ENCODE data around the gene TULP4. TPM values are rescaled to one million over a fixed set of nuclear protein-coding genes. Genes with fewer than 3 reads are reported as not detected.
A peak's percentile ranks its signal among the peaks of the same experiment; 100 is the strongest.

TULP4 gene
- total RNA-seq, 1 donor from 2014 or later = 63.0 TPM

DNA sequence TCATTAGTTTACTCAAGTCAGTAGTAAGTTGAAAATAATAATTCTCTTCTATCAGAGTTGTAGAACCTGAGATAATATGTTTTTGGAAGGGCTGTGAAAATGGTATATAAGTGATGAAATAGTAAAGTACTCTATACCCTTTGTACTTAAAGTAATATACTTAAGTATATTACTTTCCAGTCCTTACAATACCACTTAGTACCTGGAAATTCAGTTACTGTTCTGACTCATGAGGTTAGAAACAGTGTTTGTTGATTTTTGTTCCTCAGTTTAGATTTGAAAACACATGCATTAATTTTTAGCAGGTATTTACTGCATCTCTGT, 10.1 kb downstream of the TULP4 start:
- no peak for DNase-seq
- CTCF ChIA-PET = no interaction called here
- peaks cover 79% of the 10 kb centered on the region for H3K4me1 Mint-ChIP-seq
- H3K36me3 Mint-ChIP-seq (ENCODE audit: low read depth) = peaks cover 10% of the 10 kb centered on the region
- intact Hi-C loops (cut with micrococcal nuclease) = loop anchor here (10.0 kb wide), 1 partner anchor 48 kb away; no protein-coding TSS in a partner anchor
- ATAC-seq (ENCODE audit: low read depth) = no peak
- H3K4me3 Mint-ChIP-seq = no peak overlapping the region
- TF ChIP-seq, protein P1, sequence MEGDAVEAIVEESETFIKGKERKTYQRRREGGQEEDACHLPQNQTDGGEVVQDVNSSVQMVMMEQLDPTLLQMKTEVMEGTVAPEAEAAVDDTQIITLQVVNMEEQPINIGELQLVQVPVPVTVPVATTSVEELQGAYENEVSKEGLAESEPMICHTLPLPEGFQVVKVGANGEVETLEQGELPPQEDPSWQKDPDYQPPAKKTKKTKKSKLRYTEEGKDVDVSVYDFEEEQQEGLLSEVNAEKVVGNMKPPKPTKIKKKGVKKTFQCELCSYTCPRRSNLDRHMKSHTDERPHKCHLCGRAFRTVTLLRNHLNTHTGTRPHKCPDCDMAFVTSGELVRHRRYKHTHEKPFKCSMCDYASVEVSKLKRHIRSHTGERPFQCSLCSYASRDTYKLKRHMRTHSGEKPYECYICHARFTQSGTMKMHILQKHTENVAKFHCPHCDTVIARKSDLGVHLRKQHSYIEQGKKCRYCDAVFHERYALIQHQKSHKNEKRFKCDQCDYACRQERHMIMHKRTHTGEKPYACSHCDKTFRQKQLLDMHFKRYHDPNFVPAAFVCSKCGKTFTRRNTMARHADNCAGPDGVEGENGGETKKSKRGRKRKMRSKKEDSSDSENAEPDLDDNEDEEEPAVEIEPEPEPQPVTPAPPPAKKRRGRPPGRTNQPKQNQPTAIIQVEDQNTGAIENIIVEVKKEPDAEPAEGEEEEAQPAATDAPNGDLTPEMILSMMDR (IDR thresholded peaks at IDR 0.05) = no peak
- POLR2A ChIA-PET = no interaction called here
- no peaks in the 10 kb centered on the region for H3K27me3 Mint-ChIP-seq
- H3K27ac Mint-ChIP-seq = no peak overlapping the region
- H3K9me3 Mint-ChIP-seq = no peaks in the 10 kb centered on the region

DNA sequence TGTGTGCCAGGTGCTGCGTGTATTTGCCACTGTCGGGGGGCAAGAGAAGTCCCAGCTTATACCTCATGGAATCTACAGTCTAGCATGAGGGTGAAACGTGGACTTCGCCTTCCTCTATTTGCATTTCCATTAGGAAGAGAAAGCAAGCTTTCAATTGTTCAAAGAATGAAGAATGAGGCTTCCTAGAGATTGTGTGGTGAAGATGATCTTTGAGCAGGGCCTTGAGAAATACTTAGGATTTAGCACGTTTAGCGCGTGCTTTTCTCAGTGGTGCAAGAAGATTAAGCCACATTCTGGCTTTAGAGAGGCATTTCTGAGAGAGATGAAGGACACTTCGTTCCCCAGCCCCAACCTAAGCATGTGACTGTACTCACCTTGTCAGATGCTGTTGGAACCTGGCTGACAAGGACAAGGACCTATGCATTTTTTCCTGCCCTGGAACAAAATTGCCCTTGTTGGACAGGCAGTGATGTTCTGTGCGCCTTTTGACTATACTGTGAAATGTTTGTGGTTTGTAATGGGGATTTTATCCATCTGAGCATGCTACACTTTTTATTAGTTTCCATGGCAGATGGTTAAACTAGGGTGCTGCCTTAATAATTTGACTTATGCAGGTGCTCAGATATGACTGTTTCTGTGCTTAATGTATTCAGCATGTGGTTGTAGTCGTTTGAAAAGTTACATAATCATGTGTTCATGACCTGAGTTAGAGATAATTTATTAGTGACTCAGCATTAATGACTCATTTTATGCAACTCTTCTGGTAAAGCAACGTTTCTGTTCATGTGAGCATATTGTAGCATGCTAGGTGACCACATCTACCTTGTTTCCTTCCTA, 10.7 kb downstream of the TULP4 start:
- Mint-ChIP-seq H3K9me3 (no peaks in the 10 kb centered on the region), H3K36me3 (ENCODE audit: low read depth) (peaks cover 10% of the 10 kb centered on the region), H3K4me1 (peaks cover 79% of the 10 kb centered on the region), H3K4me3 (peak overlapping the region; percentile 25), H3K27ac (peak overlapping the region; percentile 57), H3K27me3 (no peaks in the 10 kb centered on the region)
- CTCF ChIA-PET = no interaction called here
- POLR2A ChIA-PET = no interaction called here
- ATAC-seq (ENCODE audit: low read depth) = peak; percentile 59
- intact Hi-C loops (cut with micrococcal nuclease) = loop anchor here (10.0 kb wide), 1 partner anchor 48 kb away; no protein-coding TSS in a partner anchor
- TF ChIP-seq, protein P1 (IDR thresholded peaks at IDR 0.05) = no peak
- no peak for DNase-seq

DNA sequence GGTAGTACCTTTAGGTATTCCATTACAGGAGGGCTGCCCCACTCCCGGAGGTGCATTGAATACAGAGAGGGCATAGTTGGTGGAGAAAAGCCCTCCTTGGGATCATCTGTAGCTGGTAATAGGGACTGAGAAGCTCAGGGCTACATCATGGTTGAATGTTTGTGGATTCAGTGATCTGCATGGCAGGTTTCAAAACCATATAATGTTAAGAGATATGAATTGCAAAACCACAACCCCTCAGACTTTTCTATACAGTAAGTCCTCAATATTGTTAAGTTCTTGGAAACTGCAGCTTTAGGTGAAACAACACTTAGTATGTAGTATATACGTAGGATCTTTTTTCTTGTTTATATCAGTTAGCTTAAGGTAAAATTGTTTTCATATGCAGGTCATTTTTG, 11.3 kb downstream of the TULP4 start:
- DNase-seq (no peak), ATAC-seq (ENCODE audit: low read depth) (peak; percentile 43)
- Mint-ChIP-seq H3K27ac (peak overlapping the region; percentile 57), H3K4me3 (peak overlapping the region; percentile 25), H3K27me3 (no peaks in the 10 kb centered on the region), H3K9me3 (no peaks in the 10 kb centered on the region), H3K4me1 (peaks cover 81% of the 10 kb centered on the region), H3K36me3 (ENCODE audit: low read depth) (peaks cover 10% of the 10 kb centered on the region)
- CTCF ChIA-PET = no interaction called here
- POLR2A ChIA-PET = no interaction called here
- intact Hi-C loops (cut with micrococcal nuclease) = loop anchor here (10.0 kb wide), 1 partner anchor 49 kb away; no protein-coding TSS in a partner anchor
- TF ChIP-seq, protein P1 (IDR thresholded peaks at IDR 0.05) = no peak

DNA sequence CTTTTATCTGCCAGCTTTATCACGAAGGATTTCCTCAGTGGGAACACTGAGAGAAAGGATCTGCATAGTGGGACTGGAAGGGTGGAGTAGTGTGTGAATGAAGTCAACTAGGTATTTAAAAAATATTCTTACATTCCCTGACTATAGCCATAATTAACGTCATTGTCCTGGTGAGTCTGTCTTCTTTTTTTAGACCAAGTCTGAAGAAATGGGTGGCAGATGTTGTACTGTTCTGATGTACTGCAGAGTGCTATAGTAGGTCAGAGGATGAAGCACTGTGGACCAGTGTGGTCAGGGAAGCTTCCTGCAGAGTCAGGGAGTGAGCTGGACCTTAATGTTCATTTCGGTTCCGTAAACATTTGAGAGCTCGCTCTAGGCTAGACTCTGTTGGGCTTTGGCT, 11.9 kb downstream of the TULP4 start:
- ChIA-PET POLR2A (no interaction called here), CTCF (no interaction called here)
- peaks cover 81% of the 10 kb centered on the region for H3K4me1 Mint-ChIP-seq
- ATAC-seq (ENCODE audit: low read depth) (no peak), DNase-seq (no peak)
- H3K9me3 Mint-ChIP-seq = no peaks in the 10 kb centered on the region
- intact Hi-C loops (cut with micrococcal nuclease) = loop anchor here (10.0 kb wide), 1 partner anchor 49 kb away; no protein-coding TSS in a partner anchor
- peaks cover 10% of the 10 kb centered on the region for H3K36me3 Mint-ChIP-seq (ENCODE audit: low read depth)
- TF ChIP-seq, protein P1 (IDR thresholded peaks at IDR 0.05) = no peak
- H3K27ac Mint-ChIP-seq = no peak overlapping the region
- no peak overlapping the region for H3K4me3 Mint-ChIP-seq
- H3K27me3 Mint-ChIP-seq = no peaks in the 10 kb centered on the region

DNA sequence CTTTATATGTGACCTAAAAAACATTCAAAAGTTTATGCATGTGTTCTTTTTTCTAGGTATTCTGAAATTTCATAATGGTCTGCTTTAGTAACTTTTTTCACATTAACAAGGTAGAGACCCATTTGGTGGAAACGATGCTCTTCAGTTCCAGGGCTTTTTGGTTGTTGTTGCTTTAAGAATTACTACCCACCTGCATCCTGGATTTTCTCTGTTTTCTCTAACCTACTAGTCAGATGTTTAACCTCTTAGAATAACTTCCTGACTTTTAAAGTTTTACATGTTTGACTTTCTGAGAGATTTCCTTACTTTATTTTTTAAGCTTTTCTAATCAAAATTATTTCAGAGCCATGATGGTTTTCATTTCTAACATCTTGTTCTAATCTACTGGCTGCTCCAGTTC, 14.9 kb downstream of the TULP4 start:
- Mint-ChIP-seq H3K27me3 (no peaks in the 10 kb centered on the region), H3K9me3 (no peaks in the 10 kb centered on the region), H3K4me3 (no peak overlapping the region), H3K4me1 (peaks cover 86% of the 10 kb centered on the region), H3K36me3 (ENCODE audit: low read depth) (peaks cover 1% of the 10 kb centered on the region), H3K27ac (peak overlapping the region; percentile 37)
- no peak for DNase-seq
- no peak for ATAC-seq (ENCODE audit: low read depth)
- intact Hi-C loops (cut with micrococcal nuclease) = loop anchor here (10.0 kb wide), 1 partner anchor 52 kb away; no protein-coding TSS in a partner anchor
- ChIA-PET POLR2A (interaction anchor here (1.2 kb wide), 1 partner anchor 12 kb away, joined by 4 read pairs; no protein-coding TSS in a partner anchor), CTCF (interaction anchor here (0.7 kb wide), 1 partner anchor 18 kb away, joined by 3 read pairs; no protein-coding TSS in a partner anchor)
- TF ChIP-seq, protein P1 (IDR thresholded peaks at IDR 0.05) = no peak

Data from activated B cell treated with CpG ODN at 0.5 μM for 24 hours (primary cell).